Endometrium (tissue), 2 donors: ENCODE data around the gene PNRC1.
A peak's percentile ranks its signal among the peaks of the same experiment; 100 is the strongest.
"Not testable (repeated sequence)": the region's sequence is repeated elsewhere in the genome, so short reads cannot be mapped to it uniquely, and the experiment has no call there.

ENCODE experiments used
- FAIRE-seq: peaks from 2 replicates; lab custom pipeline; 2012; peaks lifted over from hg19 to GRCh38; lab: Jason Lieb, UNC
- donor health status: control.
- donor health status: control.

The PNRC1 gene

DNA sequence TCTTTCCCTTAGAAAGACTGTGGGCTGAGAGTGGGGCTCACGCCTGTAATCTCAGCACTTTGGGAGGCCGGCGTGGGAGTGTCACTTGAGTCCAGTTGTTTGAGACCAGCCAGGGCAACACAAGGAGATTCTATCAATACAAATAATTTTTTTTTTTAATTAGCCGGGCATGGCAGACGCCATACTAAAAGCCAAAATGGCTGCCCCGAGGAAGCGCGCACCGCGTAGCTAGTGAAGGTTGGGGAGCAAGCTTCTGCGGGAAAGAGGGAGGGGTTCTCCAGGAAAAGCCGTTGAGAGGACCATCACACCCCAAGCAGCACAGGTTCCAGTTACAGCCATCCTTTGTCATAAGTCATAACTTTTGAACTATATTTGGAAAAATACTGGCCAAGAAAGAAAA lies 21.3 kb upstream of the PNRC1 start:
- no peak for FAIRE-seq

DNA sequence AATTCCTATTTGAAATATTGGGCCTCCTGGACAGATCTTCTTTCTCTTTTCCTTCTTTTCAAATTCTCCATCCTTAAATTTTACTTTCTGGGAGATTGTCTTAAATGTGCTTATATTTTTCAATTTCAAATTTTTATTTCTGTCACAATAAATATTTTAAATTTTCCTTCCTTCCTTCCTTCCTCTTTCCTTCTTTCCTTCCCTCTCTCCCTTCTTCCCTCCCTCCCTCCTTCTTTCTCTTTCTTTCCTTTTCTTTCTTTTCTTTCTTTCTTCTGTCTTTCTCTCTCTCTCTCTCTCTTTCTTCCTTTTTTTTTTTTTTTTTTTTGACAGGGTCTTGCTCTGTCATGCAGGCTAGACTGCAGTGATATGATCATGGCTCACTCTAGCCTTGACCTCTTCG lies 16.7 kb upstream of the PNRC1 start:
- FAIRE-seq, result no peak

DNA sequence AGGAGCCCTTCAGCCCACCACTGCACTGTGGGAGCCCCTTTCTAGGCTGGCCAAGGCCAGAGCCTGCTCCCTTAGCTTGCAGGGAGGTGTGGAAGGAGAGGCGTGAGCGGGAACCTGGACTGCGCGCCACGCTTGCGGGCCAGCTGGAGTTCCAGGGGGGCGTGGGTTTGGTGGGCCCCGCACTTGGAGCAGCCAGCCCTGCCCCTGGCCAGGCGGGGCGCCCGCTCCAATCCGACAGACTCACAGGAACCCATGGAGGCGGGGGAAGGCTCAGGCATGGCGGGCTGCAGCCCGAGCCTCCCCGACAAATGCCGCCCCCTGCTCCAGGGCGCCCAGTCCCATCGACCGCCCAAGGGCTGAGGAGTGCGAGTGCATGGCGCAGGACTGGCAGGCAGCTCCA lies 15.6 kb upstream of the PNRC1 start:
- FAIRE-seq, result not testable (repeated sequence)

DNA sequence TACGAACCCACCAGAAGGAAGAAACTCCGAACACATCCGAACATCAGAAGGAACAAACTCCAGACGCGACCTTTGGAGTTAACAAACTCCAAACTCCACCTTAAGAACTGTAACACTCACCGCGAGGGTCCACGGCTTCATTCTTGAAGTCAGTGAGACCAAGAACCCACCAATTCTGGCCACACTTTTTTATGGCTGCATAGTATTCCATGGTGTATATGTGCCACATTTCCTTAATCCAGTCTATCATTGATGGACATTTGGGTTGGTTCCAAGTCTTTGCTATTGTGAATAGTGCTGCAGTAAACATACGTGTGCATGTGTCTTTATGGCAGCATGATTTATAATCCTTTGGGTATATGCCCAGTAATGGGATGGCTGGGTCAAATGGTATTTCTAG lies 14.4 kb upstream of the PNRC1 start:
- not testable (repeated sequence) for FAIRE-seq

DNA sequence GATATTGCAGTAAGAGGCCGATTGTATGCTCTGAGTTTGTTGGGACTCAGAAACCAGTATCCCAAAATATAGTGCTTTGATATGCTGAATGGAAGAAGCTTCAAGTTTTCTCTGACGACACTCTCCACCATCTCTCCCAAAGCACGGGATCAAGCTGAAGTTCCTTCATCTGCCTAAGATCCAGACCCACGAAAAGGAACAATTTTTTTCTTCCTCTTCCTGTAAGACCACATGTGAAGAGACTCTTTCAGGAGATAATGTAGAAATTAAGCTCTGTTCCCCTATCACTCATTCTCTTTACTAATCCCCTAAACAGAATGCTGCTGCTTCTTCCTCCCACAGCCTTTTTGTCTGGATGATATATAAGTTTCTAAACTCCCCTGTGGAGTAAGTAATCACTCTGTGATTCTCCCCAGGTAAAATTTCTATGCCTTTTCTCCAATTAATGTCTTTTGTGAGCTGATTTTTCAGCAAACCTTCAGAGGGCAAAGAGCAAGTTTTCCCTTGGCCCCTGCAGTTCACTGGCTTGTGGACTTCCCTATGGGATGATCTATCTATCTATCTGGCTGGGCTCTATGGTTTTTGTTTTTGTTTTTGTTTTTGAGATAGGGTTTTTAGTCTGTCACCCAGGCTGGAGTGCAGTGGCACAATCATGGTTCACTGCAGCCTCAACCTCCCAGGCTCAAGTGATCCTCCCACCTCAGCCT lies 13.5 kb upstream of the PNRC1 start:
- FAIRE-seq, result no peak

DNA sequence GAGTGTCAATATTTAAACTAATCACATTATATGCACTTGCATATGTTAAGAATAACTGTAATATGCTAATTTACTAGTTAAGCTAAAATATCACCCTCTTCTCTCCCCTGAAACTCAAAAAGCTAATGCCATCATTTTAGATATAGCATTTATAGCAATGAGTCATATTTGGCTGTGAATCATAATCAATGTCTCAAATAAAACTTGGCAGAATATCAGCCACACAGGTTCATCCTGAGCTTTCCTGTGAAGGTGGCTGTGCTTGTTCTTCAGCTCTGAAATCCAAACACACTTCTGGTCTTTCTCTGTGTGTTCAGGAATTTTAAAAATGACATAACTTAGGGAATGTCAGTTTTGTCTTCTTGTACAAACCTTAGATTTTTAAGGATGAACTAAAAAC lies 12.8 kb upstream of the PNRC1 start:
- no peak for FAIRE-seq

DNA sequence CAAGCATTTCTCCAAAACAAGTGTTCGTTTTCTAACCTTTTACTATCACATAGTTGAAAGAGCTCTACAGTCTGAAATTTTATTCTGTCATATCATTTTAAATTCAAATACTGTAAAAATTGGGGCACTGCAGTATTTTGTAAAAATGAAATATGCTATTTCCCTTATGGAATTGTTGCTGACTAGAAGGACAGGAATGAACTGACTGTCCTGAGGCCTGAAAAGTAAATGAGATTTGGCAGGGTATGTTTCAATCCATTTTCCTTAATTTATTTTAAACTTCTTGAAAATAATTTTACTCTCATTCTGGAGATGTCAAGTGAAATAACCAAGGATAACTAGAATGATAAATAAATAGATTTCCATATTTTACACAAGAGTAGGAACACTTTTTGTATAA lies 11.9 kb upstream of the PNRC1 start:
- no peak for FAIRE-seq

DNA sequence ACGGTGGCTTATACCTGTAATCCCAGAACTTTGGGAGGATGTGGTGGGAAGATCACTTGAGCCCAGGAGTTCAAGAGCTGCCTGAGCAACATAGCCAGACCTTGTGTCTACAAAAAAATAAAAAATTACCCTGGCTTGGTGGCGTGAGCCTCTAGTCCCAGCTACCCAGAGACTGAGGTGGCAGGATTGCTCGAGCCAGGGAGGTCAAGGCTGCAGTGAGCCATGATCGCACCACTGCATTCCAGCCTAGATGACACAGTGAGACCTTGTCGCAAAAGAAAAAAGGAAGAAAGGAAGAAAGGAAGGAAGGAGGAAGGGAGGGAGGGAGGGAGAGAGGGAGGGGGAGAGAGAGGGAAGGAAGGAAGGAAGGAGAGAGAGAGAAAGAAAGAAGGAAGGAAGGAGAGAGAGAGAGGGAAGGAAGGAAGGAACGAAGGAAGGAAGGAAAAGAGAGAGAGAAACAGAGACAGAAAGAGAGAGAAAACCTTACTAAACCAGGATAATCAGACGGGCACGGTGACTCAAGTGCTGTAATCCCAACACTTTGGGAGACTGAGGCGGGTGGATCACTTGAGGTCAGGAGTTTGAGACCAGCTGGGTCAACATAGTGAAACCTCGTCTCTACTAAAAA lies 10.9 kb upstream of the PNRC1 start:
- FAIRE-seq, result no peak

DNA sequence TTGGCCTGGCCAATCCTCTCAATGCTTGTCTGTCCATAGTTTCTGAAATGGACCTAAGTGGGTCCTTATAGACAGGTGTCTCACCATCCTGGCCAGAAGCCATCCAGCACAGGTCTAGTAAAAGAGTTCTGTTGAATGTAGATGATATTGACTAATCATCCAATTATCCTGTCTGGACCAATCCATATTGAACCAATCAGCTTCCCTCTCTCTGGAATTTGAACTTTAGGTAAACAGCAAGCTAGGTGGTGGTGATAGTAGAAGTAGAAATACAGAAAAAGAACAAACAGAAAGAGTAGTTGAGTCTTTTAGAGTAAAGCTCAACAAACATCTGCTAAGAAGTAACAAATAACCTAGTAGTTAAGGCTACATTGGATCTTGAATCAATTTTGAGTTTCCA lies 9.5 kb upstream of the PNRC1 start:
- FAIRE-seq, result no peak

DNA sequence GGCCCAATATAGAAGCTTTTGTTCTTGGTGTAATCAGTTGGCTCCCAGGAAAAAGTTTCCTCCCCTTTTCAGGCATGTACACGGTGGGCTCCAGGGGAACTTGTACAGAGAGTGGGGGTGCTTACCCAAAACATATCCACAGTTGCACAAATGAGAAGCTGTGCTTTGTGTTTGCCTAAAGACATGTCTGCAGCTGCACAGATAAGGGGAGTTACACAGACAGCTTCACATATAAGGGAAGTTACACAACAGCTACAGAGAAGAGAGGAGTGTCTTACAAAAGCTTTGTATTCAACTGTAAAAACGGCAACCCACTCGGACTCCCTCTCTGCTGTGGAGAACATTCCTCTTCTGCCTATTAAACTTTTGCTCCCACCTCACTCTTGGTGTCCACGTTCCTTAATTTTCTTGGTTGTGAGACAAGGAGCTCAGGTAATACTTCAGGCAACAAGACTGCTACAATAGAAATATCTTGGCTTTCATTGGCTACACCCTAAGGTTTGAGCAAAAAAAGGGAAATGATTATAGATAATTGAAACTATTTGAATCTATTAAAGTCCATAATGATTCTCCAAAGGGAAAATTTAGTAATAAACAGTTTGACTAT lies 7.4 kb upstream of the PNRC1 start:
- no peak for FAIRE-seq

DNA sequence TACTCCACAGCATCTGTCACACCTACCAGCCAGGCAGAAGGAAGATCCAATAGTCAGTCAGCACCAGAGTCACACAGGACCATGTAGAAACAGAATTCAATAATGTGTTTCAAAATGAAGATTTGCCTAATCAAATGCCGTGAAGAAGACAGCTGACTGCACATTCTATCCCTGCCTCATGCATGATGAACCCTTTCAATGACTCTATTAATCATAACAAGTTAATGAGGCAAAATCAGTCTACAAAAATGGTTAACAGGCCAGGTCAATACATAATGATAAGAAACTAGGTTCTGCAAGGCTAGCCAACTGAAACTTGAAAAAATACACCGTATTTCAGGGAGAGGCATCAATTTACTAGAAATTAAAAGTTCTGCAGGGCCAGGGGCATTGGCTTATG lies 6.7 kb upstream of the PNRC1 start:
- no peak for FAIRE-seq

DNA sequence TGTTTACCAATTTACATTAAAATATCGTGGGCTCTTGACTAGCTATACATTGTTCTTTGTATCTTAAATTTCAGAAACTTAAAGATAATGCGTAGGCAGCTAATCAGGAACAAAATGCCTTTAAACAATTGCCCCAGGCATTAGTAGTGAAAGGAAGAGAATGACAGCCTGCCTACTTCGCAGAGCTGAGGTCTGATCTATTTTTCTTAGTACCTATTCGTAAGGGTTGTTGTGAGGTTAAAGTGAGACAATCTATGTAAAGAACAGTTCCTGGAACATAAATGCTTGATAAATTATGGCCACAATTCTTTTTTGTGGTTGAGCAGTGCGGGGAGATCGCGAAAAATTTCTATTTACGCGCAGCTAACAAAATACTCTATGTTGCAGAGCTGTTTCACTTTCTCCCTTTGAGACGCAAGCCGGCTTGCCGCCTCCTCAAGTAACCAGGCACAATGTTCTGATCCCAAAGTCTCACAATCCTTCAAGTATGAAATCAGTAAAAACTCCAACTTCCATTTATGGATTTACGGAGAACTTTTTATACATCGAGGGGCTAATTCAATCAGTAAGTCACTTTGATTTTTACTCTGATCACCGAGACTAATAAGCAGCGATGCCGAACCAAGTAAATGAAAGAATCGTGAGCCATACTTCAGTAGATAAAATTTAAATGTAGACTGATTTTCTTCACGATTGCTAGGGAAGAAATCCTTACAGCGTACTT lies 878 bp upstream of the PNRC1 start:
- FAIRE-seq, result peak; percentile 62

DNA sequence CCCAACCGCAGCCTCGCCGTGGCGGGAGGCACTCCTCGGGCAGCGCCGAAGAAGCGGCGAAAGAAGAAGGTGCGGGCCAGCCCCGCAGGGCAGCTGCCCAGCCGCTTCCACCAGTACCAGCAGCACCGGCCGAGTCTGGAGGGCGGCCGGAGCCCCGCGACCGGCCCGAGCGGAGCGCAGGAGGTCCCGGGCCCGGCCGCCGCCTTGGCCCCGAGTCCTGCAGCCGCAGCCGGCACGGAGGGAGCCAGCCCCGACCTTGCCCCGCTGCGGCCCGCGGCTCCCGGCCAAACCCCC lies 525 bp downstream of the PNRC1 start:
- FAIRE-seq, result no peak

DNA sequence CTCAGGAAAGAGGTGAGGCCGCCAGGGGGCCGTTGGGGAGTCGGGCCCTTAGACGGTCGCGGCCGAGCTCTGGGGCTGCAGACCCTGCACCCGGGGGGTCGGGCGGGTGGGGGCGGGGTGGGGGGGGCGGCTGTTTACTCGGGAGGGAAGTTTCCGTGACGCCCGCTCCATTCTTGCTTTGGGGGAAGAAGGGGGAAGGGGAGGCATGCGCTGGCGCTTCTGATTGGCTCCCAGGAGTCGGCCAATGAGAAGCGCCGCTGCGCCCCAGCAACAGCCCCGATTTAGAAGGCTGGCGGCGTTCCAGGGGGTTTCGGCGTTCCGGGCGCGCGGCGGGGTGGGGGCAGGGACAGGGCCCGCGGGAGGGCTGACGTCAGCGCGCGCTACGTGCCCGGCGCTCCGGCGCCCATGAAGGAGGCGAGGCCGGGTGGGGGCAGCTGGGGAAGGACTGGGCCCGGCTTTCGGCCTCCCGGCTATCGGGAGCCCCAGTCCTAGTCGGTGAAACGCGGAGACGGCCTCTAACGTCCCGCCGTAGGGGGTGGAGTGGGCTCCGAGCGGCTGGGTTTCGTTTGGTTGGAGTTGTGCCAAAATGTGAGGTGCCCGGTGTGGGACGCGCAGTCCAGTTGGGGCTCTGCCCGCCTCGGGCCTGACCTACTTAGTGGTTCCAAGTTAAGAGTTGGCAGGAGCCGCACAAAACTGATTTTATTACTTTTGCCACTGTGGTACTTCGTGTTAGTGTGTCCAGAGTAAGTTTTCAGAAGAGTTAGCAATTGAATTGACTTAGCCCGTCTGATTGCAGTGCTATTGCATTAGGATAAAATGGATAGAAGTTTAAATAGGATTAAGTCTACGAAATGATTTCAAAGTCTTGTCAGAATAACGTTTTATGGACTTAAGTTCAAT lies 1.1 kb downstream of the PNRC1 start:
- FAIRE-seq, result no peak

DNA sequence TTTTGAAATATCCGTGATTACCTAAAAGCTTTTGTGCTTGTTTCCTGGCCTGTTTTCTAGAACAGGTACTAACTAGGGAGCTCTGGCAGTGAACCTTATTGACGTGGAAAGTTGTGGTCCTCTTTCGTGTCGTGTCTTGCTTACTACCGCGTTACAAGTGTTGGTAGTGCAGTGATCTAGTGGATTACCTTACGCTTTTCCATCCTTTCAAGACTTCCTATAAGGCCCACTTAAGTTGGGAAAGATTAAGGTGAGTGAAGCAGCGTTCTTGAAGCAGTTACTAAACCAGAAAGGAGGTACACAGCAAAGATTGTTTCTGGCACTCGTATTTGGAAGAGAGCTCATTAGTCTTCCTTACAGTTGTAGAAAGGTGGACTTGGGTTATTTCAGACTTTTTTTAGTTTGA lies 1.9 kb downstream of the PNRC1 start:
- no peak for FAIRE-seq

DNA sequence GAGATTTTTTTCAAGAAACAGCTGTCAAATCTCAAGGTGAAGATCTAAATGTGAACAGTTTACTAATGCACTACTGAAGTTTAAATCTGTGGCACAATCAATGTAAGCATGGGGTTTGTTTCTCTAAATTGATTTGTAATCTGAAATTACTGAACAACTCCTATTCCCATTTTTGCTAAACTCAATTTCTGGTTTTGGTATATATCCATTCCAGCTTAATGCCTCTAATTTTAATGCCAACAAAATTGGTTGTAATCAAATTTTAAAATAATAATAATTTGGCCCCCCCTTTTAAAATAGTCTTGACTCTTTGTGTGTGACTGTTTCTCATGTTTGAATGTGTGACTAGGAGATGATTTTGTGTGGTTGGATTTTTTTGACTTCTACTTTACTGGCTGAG lies 4.0 kb downstream of the PNRC1 start:
- FAIRE-seq, result no peak

DNA sequence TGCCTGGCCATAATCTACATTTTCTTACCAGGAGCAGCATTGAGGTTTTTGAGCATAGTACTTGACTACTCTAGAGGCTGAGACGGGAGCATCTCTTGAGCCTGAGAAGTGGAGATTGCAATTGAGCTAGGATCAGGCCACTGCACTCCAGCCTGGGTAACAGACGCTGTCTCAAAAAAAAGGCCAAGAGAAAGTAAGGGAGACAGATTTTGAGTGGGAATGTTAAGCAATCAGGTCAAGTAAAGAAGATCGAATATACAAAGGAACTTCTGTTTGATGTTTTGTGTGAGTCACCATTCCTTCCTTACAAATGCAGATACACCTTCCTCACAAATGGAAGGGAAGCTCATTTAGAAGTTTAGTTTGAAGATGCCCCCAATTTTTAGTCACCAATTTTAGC lies 4.4 kb downstream of the PNRC1 start:
- FAIRE-seq, result no peak

DNA sequence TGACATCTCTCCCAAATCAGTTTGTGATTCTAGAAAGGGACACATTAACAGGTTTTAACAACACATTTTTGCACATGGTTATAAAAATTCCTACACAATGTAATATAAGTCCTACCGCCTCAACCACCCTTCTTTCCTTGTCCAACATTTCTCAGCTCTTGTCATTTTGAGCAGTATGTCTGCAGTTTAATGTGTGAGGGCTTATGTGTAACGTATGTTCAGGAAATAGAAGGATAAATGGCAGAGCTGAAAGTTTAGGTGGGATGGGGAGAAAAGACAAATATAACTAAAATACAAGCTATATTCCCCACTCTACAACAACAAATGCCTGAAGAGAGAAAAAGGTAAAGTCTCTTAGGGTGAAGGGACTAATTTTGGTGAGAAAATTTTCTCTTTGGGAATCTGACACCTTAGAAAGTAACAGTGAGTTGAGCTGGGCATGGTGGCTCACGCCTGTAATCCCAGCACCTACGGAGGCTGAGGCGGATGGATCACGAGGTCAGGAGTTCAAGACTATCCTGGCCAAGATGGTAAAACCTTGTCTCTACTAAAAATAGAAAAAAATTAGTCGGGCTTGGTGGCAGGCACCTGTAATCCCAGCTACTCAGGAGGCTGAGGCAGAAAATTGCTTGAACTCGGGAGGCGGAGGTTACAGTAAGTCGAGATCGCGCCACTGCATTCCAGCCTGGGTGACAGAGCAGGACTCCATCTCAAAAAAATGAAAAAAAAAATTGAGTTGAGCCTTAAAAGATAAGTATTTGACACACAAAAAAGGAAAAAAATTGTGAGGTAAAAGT lies 5.1 kb downstream of the PNRC1 start:
- FAIRE-seq, result no peak

DNA sequence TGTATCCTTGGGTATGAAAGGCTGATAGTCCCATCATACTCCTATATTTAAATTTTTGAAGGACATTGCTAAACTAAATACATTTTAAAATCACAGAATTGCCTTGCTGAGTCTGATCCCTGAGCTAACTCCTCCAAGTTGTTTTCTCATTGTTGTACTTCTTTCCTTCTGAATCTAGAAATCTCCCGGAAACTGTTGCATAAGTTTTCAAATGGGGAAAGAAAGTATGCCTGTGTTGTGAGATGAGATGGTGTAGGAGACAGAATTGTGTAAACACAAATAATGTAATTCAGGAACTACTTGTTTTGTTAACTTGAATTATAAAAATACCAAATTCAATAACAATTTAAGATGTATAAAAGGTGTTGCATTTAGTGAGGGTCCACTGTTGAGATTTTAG lies 7.3 kb downstream of the PNRC1 start:
- FAIRE-seq, result no peak

DNA sequence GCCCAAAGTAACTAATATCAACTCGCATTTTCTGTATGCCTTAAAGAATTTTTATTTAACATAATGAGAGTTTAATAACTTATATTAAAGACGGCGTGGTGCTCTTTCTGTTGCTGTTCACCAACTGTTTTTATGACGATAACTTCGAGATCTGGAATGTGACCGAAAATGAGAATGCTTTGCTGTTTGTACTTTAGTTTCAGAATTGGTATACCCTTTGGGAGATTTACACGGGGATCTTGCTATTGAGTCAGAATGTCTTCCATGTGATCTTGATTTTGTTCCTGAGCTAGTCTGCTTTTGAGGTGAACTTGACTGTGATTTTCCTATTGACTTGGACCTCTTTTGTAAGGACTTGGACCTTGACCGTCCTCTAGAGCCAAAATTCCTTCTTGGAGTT lies 17.9 kb downstream of the PNRC1 start:
- FAIRE-seq, result no peak

DNA sequence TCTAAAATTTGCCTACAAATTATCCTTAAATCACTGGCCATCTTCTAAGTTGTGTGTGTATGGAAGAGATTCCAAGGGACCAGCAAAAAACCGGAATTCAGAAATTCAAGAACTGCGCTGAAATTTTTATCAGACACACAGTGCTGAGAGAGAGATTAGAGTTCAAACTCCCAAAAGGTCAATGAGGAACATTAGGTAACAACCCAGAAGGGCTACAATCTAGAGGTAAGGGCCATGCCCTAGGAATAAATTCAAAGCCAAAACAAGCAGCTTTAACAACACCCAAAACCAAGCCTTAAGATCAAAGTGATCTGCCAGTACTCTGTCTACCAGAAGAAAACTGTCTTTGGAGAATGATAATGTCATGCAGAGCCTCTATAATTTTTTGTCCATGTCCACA lies 19.6 kb downstream of the PNRC1 start:
- no peak for FAIRE-seq

DNA sequence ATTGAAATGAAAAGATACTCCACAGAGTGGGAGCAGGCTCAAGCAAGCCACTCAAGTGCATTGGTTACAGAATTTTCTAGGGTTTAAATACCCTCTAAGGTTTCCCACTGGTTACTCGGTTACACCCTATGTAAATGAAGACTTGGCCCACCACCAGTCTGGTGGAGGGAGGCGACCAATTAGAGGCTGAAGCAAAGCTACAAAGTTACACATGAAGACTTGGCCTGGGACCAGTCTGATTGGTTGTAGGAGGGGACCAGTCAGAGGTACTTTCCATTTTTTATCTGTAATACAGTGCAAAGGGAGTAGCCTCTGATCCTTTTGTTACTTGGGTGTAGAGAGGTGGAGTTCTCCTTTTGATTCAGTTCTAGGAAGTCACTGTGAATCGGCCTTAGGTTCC lies 29.7 kb downstream of the PNRC1 start:
- no peak for FAIRE-seq
